Transverse colon (tissue), 4 donors: ENCODE results near the gene PBX1. TPM values are rescaled to one million over a fixed set of nuclear protein-coding genes. Genes with fewer than 3 reads are reported as not detected.

Experiments used
- DNase-seq: peaks from one replicate; pipeline ENCODE4 v3.0.0-alpha.2; 2019
- H3K27ac ChIP-seq, 4 donors: fragments of 200-600 bp; sonication (generic); 2 replicates each; pipeline ENCODE4 v1.5.1; 2016 to 2018; ENCODE audit warnings: inconsistent platforms in 4 of 4
- H3K27me3 ChIP-seq: fragments of 200-600 bp; sonication (generic); 2 replicates; pipeline ENCODE4 v1.5.1; 2017; ENCODE audit warnings: inconsistent platforms
- H3K36me3 ChIP-seq, 4 donors: fragments of 200-600 bp; sonication (generic); 2 replicates each; pipeline ENCODE4 v1.5.1; 2017 to 2019; ENCODE audit warnings: inconsistent platforms in 4 of 4
- H3K4me1 ChIP-seq, 4 donors: fragments of 200-600 bp; sonication (generic); 2 replicates each; pipeline ENCODE4 v1.5.1; 2017 to 2020; ENCODE audit warnings: inconsistent platforms in 4 of 4
- H3K4me3 ChIP-seq, 4 donors: fragments of 200-600 bp; sonication (generic); 1 replicate in 1 of 4; 2 replicates in 3 of 4; pipeline versions ENCODE4 v1.5.1 to v1.6.1; 2017 to 2019; ENCODE audit warnings: inconsistent platforms in 4 of 4
- H3K9me3 ChIP-seq, 2 donors: fragments of 200-600 bp; sonication (generic); 2 replicates each; pipeline ENCODE4 v1.5.1; 2017 to 2019; ENCODE audit warnings: inconsistent platforms in 2 of 2
- EP300 ChIP-seq: sonication (generic); formaldehyde crosslinking; IDR thresholded peaks from one replicate; pipeline ENCODE4 v1.6.1; 2017; ENCODE audit warnings: antibody characterized with exemption, low read depth
- POLR2A ChIP-seq: fragments of 450-650 bp; IDR thresholded peaks from one replicate; pipeline ENCODE4 v1.6.1; 2016; ENCODE audit warnings: antibody characterized with exemption, mild to moderate bottlenecking, moderate library complexity
- POLR2AphosphoS5 ChIP-seq, 3 donors: sonication (generic); formaldehyde crosslinking; IDR thresholded peaks; one replicate each; pipeline ENCODE4 v1.6.1; 2016; ENCODE audit warnings: antibody characterized with exemption in 3 of 3
- WGBS, 2 donors: methylation state at CpG; one replicate each; pipeline ENCODE4 v1.1.5; 2018; ENCODE audit warnings: low coverage in 1 of 2; 5-methylcytosine and 5-hydroxymethylcytosine counted together
- in situ Hi-C, 4 donors: fragments of 200-750 bp; cut with MboI; loops; one replicate each; pipeline versions ENCODE4 v1.15.0 to v1.15.1; 2017; ENCODE audit warnings: low sequenced_read_pairs in 3 of 4, low pct_ligation_motif_present in 1 of 4, low pct_unique_long_range_greater_than_20kb in 1 of 4
- intact Hi-C: fragments of 100-400 bp; cut with DNase I; formaldehyde crosslinking; loops from one replicate; pipeline ENCODE4 v1.15.1; 2023; ENCODE audit warnings: low total_unique reads
- total RNA-seq, 4 donors: library from RNA; depleted of rRNA; stranded (reverse); fragments of >200 nt; gene quantifications; one replicate each; pipeline ENCODE4 v1.1.0, GENCODE V29; 2016
- TF ChIP-seq, protein P1 (sequence below), 5 experiments: fragments of 200-600 bp in 3 of 5; fragments of 450-650 bp in 2 of 5; sonication (generic) in 3 of 5; IDR thresholded peaks; 1 replicate in 2 of 5; 2 replicates in 3 of 5; pipeline ENCODE4 v1.5.1; 2016 to 2017; ENCODE audit warnings: antibody characterized with exemption in 5 of 5, inconsistent platforms in 3 of 5, mild to moderate bottlenecking in 2 of 5, moderate library complexity in 1 of 5

PBX1 gene
- total RNA-seq, 4 donors from 2014 or later, result 46.8 to 77.2 (median 50.7) TPM

DNA sequence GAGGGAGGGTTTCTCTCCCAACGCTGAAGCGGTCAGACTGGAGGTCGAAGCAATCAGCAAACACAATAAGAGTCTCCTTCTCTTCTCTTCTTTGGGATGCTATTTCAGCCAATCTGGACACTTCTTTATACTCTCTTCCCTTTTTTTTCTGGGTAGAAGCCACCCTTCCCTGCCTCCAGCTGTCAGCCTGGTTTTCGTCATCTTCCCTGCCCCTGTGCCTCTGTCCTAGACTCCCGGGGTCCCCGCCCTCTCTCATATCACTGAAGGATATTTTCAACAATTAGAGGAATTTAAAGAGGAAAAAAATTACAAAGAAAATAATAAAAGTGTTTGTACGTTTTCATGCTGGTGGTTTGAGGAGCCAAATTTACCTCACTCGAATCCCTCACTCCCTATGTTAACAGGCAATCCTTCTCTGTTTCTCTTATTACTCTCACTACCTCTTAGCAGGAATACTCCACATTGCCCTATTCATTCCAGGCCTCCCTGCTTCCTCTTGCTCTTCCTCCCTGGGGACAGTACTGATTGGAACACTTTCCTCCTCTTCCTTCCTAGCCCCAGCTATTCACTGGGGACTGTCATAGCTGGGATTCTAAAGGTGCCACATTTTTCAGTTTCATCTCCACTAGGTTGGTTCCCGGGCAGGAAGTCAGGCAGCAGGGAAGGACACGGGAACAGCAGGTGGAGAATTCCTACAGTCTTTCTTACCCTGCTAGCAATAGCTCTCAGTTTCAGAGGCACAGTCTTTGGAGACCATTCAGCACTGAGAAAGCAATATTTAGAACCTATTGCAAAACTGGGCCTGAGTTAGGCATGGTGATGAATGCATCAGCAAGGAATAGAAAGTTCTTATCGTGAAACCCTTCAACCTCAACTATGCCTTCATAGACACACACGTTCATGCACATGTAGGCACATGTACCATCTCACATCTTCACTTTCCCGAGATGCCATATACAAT lies 288.0 kb downstream of the PBX1 start:
- in situ Hi-C loops (no loop called here), intact Hi-C loops (no loop called here)
- 70 to 80% methylated on average over 8 to 13 of the region's 13 CpGs for WGBS, 2 donors

DNA sequence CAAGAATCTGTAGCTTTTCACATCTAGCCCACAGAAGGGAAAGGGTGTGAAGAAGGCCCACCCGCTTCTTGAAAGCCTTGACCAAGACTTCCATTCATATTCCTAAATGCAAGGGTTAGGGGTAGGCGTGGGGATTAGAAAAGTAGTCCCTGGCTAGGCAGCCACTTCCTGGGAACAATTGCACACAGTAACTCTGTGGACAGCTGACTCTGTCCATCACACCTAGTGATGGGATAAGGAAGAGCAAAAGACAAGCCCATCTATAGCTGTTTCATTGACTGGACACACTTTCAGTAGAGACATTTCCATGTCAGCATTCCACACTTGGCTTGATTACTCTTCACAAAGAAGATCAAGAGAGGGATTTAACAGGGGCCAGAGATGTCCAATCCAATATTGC lies 294.2 kb downstream of the PBX1 start:
- no peak overlapping the region for H3K27ac ChIP-seq
- no peaks in the 10 kb centered on the region for H3K36me3 ChIP-seq
- H3K4me1 ChIP-seq, result peaks cover 0 to 3% (median 0%) of the 10 kb centered on the region in 4 donors
- intact Hi-C loops (no loop called here), in situ Hi-C loops (no loop called here)
- H3K9me3 ChIP-seq, result no peaks in the 10 kb centered on the region
- H3K27me3 ChIP-seq, result no peaks in the 10 kb centered on the region
- H3K4me3 ChIP-seq, result no peak overlapping the region
- DNase-seq, result no peak
- 97 to 100% methylated on average over 2 of the region's 2 CpGs for WGBS, 2 donors
- TF ChIP-seq POLR2A (no peak), EP300 (no peak), POLR2AphosphoS5 (IDR thresholded peaks at IDR 0.05) (no peak)
- TF ChIP-seq, protein P1, sequence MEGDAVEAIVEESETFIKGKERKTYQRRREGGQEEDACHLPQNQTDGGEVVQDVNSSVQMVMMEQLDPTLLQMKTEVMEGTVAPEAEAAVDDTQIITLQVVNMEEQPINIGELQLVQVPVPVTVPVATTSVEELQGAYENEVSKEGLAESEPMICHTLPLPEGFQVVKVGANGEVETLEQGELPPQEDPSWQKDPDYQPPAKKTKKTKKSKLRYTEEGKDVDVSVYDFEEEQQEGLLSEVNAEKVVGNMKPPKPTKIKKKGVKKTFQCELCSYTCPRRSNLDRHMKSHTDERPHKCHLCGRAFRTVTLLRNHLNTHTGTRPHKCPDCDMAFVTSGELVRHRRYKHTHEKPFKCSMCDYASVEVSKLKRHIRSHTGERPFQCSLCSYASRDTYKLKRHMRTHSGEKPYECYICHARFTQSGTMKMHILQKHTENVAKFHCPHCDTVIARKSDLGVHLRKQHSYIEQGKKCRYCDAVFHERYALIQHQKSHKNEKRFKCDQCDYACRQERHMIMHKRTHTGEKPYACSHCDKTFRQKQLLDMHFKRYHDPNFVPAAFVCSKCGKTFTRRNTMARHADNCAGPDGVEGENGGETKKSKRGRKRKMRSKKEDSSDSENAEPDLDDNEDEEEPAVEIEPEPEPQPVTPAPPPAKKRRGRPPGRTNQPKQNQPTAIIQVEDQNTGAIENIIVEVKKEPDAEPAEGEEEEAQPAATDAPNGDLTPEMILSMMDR (IDR thresholded peaks at IDR 0.05), result no peak

More for the DNA sequence above, 288.0 kb downstream of the PBX1 start:
- Histone ChIP-seq H3K27ac (peak overlapping the region in 2 of 4 donors; percentile 29 to 74), H3K4me1 (peaks cover 0 to 6% (median 4%) of the 10 kb centered on the region in 4 donors), H3K4me3 (no peak overlapping the region), H3K36me3 (no peaks in the 10 kb centered on the region), H3K27me3 (no peaks in the 10 kb centered on the region), H3K9me3 (no peaks in the 10 kb centered on the region)
- no peak for DNase-seq
- TF ChIP-seq, protein P1 (IDR thresholded peaks at IDR 0.05), result no peak
- TF ChIP-seq POLR2A (no peak), EP300 (no peak), POLR2AphosphoS5 (IDR thresholded peaks at IDR 0.05) (no peak)

DNA sequence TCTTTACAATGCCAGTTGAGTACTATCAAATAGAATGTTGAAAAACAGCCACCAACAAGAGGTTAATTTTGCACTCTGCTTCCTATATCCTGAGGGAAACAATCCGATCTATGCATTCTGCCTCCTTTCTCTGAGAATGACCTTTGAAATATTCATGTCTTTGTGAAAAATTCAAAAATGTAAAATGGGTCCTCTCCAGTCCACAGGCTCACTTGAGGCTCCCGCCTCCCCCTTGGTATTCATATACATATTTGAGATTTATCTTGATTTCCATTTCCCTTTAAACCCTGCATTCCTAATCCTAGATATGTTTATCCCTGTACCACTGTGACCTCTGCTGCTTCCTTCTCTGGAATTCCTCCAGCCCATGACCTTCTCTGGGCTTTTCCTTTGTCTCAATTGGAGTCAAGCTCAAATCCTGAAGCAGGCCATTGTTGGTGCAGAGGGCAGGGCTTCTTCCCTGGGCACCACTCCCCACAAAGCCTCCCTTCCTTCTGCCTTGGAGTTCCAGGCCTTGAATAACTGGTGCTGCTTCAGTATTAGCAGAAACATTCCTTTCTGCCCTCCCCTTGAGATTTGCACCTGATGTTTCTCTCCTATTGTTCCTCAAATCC lies 296.8 kb downstream of the PBX1 start:
- intact Hi-C loops (no loop called here), in situ Hi-C loops (no loop called here)
- Histone ChIP-seq H3K27me3 (no peaks in the 10 kb centered on the region), H3K4me3 (no peak overlapping the region), H3K4me1 (peaks cover 0 to 3% (median 0%) of the 10 kb centered on the region in 4 donors), H3K9me3 (no peaks in the 10 kb centered on the region), H3K27ac (no peak overlapping the region), H3K36me3 (no peaks in the 10 kb centered on the region)
- no peak for TF ChIP-seq POLR2A
- TF ChIP-seq, protein P1 (IDR thresholded peaks at IDR 0.05), result no peak
- TF ChIP-seq POLR2AphosphoS5 (IDR thresholded peaks at IDR 0.05), result no peak
- TF ChIP-seq EP300, result no peak
- no peak for DNase-seq
- 73 to 83% methylated on average over 1 to 2 of the region's 2 CpGs for WGBS, 2 donors

DNA sequence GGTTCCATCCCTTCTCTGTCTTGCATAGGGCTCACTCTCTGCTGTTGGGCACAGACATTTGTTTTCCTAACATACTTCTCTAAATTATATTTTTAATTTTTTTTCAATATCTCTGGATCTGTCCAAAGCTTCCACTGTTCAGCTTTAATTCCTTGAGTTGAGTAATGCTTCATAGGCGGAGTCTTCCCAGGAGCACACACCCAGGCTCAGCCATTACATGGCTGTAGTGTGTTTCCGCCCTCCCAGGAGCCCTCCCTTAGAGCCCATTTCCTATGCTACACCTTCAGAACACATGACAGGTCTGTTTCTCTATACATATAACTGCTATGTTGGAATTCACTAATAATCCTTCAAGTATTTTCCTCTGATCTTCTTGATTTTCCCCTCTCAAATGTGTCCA lies 297.4 kb downstream of the PBX1 start:
- TF ChIP-seq POLR2AphosphoS5 (IDR thresholded peaks at IDR 0.05), result no peak
- no peak for TF ChIP-seq POLR2A
- TF ChIP-seq EP300, result no peak
- TF ChIP-seq, protein P1 (IDR thresholded peaks at IDR 0.05), result no peak
- Histone ChIP-seq H3K4me1 (no peaks in the 10 kb centered on the region), H3K9me3 (no peaks in the 10 kb centered on the region), H3K4me3 (no peak overlapping the region), H3K27me3 (no peaks in the 10 kb centered on the region), H3K27ac (no peak overlapping the region), H3K36me3 (no peaks in the 10 kb centered on the region)
- DNase-seq, result no peak
- WGBS, 2 donors, result 81% methylated on average over 2 of the region's 2 CpGs; no CpG with 5 or more reads in 1 of the 2 donors
- in situ Hi-C loops, result no loop called here
- intact Hi-C loops, result no loop called here
